H9 (cell line): ENCODE data around the gene OARD1. TPM values are rescaled to one million over a fixed set of nuclear protein-coding genes. Genes with fewer than 3 reads are reported as not detected.

Experiments used
- DNase-seq: peaks from one replicate; pipeline ENCODE4 v3.0.0-alpha.2; 2017
- H2AFZ ChIP-seq: one replicate; pipeline ENCODE4 v1.6.1; 2013; ENCODE audit warnings: mild to moderate bottlenecking, low read length, control low read depth, moderate library complexity
- H2AK5ac ChIP-seq: 2 replicates; pipeline ENCODE4 v1.6.1; 2013; ENCODE audit warnings: low read length, control low read depth, mixed read lengths; ENCODE audit not compliant: insufficient read length
- H2BK120ac ChIP-seq: one replicate; pipeline ENCODE4 v1.6.1; 2013; ENCODE audit warnings: low read depth, mild to moderate bottlenecking, low read length, control low read depth, inconsistent platforms; ENCODE audit not compliant: poor library complexity, severe bottlenecking
- H2BK12ac ChIP-seq: 2 replicates; pipeline ENCODE4 v1.6.1; 2013; ENCODE audit warnings: low read length, control low read depth, mixed read lengths, low read depth; ENCODE audit not compliant: insufficient read length
- H2BK15ac ChIP-seq: 2 replicates; pipeline ENCODE4 v1.6.1; 2013; ENCODE audit warnings: low read depth, low read length, control low read depth
- H2BK20ac ChIP-seq: one replicate; pipeline ENCODE4 v1.6.1; 2013; ENCODE audit warnings: low read depth, mild to moderate bottlenecking, low read length, control low read depth, inconsistent platforms; ENCODE audit not compliant: poor library complexity, severe bottlenecking
- H2BK5ac ChIP-seq: 2 replicates; pipeline ENCODE4 v1.6.1; 2013; ENCODE audit warnings: low read length, control low read depth, mixed read lengths; ENCODE audit not compliant: insufficient read length
- H3K14ac ChIP-seq: 2 replicates; pipeline ENCODE4 v1.6.1; 2013; ENCODE audit warnings: low read length, control low read depth; ENCODE audit not compliant: insufficient read depth
- H3K18ac ChIP-seq: 2 replicates; pipeline ENCODE4 v1.6.1; 2013; ENCODE audit warnings: low read depth, mild to moderate bottlenecking, mixed read lengths, low read length, control low read depth; ENCODE audit not compliant: insufficient read length
- H3K23ac ChIP-seq: 2 replicates; pipeline ENCODE4 v1.6.1; 2013; ENCODE audit warnings: low read length, control low read depth, mixed read lengths, low read depth; ENCODE audit not compliant: insufficient read length
- H3K23me2 ChIP-seq: 2 replicates; pipeline ENCODE4 v1.6.1; 2013; ENCODE audit warnings: low read depth, mild to moderate bottlenecking, mixed read lengths, low read length, control low read depth; ENCODE audit not compliant: insufficient read length, poor library complexity, severe bottlenecking
- H3K27ac ChIP-seq: 2 replicates; pipeline ENCODE4 v1.5.1; 2013; ENCODE audit warnings: low read length, control low read depth, mixed read lengths, low read depth; ENCODE audit not compliant: insufficient read length
- H3K27me3 ChIP-seq: 2 replicates; pipeline ENCODE4 v1.6.1; 2013; ENCODE audit warnings: low read length, control low read depth, inconsistent platforms; ENCODE audit not compliant: insufficient read depth
- H3K4ac ChIP-seq: 2 replicates; pipeline ENCODE4 v1.6.1; 2013; ENCODE audit warnings: low read depth, mild to moderate bottlenecking, control low read depth, inconsistent platforms, low read length, moderate library complexity
- H3K4me1 ChIP-seq: 2 replicates; pipeline ENCODE4 v1.6.1; 2013; ENCODE audit warnings: low read length, control low read depth, inconsistent platforms; ENCODE audit not compliant: insufficient read depth
- H3K4me2 ChIP-seq: 2 replicates; pipeline ENCODE4 v1.6.1; 2013; ENCODE audit warnings: low read length, control low read depth, mixed read lengths; ENCODE audit not compliant: insufficient read length, insufficient read depth
- H3K56ac ChIP-seq: 2 replicates; pipeline ENCODE4 v1.6.1; 2013; ENCODE audit warnings: low read depth, mild to moderate bottlenecking, mixed read lengths, low read length, control low read depth; ENCODE audit not compliant: insufficient read length
- H3K79me1 ChIP-seq: 2 replicates; pipeline ENCODE4 v1.6.1; 2013; ENCODE audit warnings: low read depth, mild to moderate bottlenecking, moderate library complexity, low read length, control low read depth, inconsistent platforms; ENCODE audit not compliant: insufficient read depth, poor library complexity, severe bottlenecking
- H3K79me2 ChIP-seq: 2 replicates; pipeline ENCODE4 v1.6.1; 2013; ENCODE audit warnings: low read length, control low read depth, inconsistent platforms; ENCODE audit not compliant: insufficient read depth
- H3K9ac ChIP-seq: 2 replicates; pipeline ENCODE4 v1.6.1; 2013; ENCODE audit warnings: low read length, control low read depth, mixed read lengths; ENCODE audit not compliant: insufficient read length; ENCODE audit errors: extremely low read depth
- H3K9me3 ChIP-seq: one replicate; pipeline ENCODE4 v1.6.1; 2013; ENCODE audit warnings: low read depth, low read length, inconsistent platforms; ENCODE audit not compliant: control insufficient read depth
- H3T11ph ChIP-seq: one replicate; pipeline ENCODE4 v1.6.1; 2013; ENCODE audit warnings: mild to moderate bottlenecking, low read length, control low read depth, inconsistent platforms
- H4K20me1 ChIP-seq: one replicate; pipeline ENCODE4 v1.6.1; 2013; ENCODE audit not compliant: control insufficient read depth, insufficient read length, insufficient read depth
- H4K5ac ChIP-seq: 2 replicates; pipeline ENCODE4 v1.6.1; 2013; ENCODE audit warnings: low read depth, mild to moderate bottlenecking, mixed read lengths, low read length, control low read depth; ENCODE audit not compliant: insufficient read length
- H4K8ac ChIP-seq: replicated peaks from 2 replicates; pipeline ENCODE4 v1.6.1; 2013; ENCODE audit warnings: low read length, control low read depth, mixed read lengths, low read depth; ENCODE audit not compliant: insufficient read length
- H4K91ac ChIP-seq: 2 replicates; pipeline ENCODE4 v1.6.1; 2013; ENCODE audit warnings: low read depth, mild to moderate bottlenecking, moderate library complexity, mixed read lengths, low read length, control low read depth; ENCODE audit not compliant: insufficient read length
- H3K27ac Mint-ChIP-seq, 3 experiments: 2 replicates in 2 of 3; 3 replicates in 1 of 3; pipeline ENCODE4 v1.8.0; 2020 to 2021; ENCODE audit warnings: mixed read lengths in 3 of 3, mild to moderate bottlenecking in 1 of 3, moderate library complexity in 1 of 3
- H3K27me3 Mint-ChIP-seq: 2 replicates; pipeline ENCODE4 v1.8.0; 2021; ENCODE audit warnings: low read depth, mild to moderate bottlenecking, moderate library complexity, mixed read lengths
- H3K36me3 Mint-ChIP-seq, 3 experiments: 2 replicates in 2 of 3; 3 replicates in 1 of 3; pipeline ENCODE4 v1.8.0; 2020 to 2021; ENCODE audit warnings: low read depth in 3 of 3, mixed read lengths in 3 of 3; ENCODE audit not compliant: insufficient read depth in 1 of 3
- H3K4me1 Mint-ChIP-seq, 2 experiments: 2 replicates each; pipeline ENCODE4 v1.8.0; 2020; ENCODE audit warnings: mixed read lengths in 2 of 2
- H3K4me3 Mint-ChIP-seq, 2 experiments: 2 replicates in 1 of 2; 3 replicates in 1 of 2; pipeline ENCODE4 v1.8.0; 2020 to 2021; ENCODE audit warnings: mild to moderate bottlenecking in 2 of 2, mixed read lengths in 2 of 2, moderate library complexity in 1 of 2
- H3K9me3 Mint-ChIP-seq, 2 experiments: 2 replicates in 1 of 2; 3 replicates in 1 of 2; pipeline ENCODE4 v1.8.0; 2020; ENCODE audit warnings: mild to moderate bottlenecking in 2 of 2, mixed read lengths in 2 of 2, moderate library complexity in 1 of 2
- CTCF ChIP-seq: fragments of 200-600 bp; sonication (generic); conservative IDR thresholded peaks from 3 replicates; pipeline ENCODE4 v1.8.0; 2021; ENCODE audit warnings: antibody characterized with exemption, mild to moderate bottlenecking
- WGBS: extraction: QIAGEN DNeasy Blood & Tissue Kit; methylation state at CpG from one replicate; pipeline ENCODE4 v1.1.7; 2013; ENCODE audit warnings: missing lambda C conversion rate, low lambda C conversion rate, mixed read lengths; ENCODE audit not compliant: insufficient read length; ENCODE audit errors: extremely low coverage; 5-methylcytosine and 5-hydroxymethylcytosine counted together
- total RNA-seq: library from RNA; stranded (reverse); gene quantifications from 2 replicates; pipeline ENCODE4 v1.2.1, GENCODE V29; 2021

Gene OARD1
- total RNA-seq, 1 experiment from 2014 or later, result 36.6 TPM

DNA sequence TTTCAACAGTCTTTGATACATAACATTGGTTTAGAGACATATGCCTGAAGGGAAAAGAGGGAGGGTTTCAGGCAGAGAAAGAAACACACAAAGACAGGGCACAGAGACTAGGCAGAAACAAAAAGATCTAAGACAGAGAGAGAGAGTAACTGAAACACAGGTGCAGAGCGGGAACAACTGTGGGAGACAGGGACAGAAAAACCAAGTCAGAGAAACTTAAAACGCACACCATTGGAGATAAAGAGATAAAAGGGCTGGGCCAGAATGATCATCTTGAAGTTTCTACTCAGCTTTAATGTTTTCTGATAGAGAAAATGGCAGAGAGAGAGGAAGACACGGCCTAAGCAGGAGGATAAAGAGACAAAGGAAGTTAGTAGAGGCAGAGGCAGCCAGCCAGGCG, 44.9 kb downstream of the OARD1 start:
- Mint-ChIP-seq H3K4me3 (peak overlapping the region; percentile 68 to 81), H3K36me3 (0 out of 7 replicates have a peak, but pooled peaks cover 0 to 4% (median 0%) of the 10 kb centered on the region in 3 experiments), H3K4me1 (peaks cover 22% of the 10 kb centered on the region in 2 experiments), H3K27me3 (no peaks in the 10 kb centered on the region), H3K9me3 (no peaks in the 10 kb centered on the region), H3K27ac (peak overlapping the region in 2 of 3 experiments; percentile 1 to 10; a peak in 3 of 7 replicates)
- H4K91ac ChIP-seq, result no peak overlapping the region
- H3K4me2 ChIP-seq, result peak overlapping the region; percentile 61
- H2BK120ac ChIP-seq, result no peak overlapping the region
- H3K79me1 ChIP-seq, result no peaks in the 10 kb centered on the region
- no peak overlapping the region for H2BK5ac ChIP-seq
- H2AFZ ChIP-seq, result no peak overlapping the region
- H2BK20ac ChIP-seq, result no peak overlapping the region
- H2AK5ac ChIP-seq, result no peak overlapping the region
- no peak for DNase-seq
- no peak overlapping the region for H3K27ac ChIP-seq
- no peaks in the 10 kb centered on the region for H4K20me1 ChIP-seq
- no peak overlapping the region for H3K56ac ChIP-seq
- H3K9me3 ChIP-seq, result no peaks in the 10 kb centered on the region
- H3K23ac ChIP-seq, result no peak overlapping the region
- peaks cover 8% of the 10 kb centered on the region for H3K23me2 ChIP-seq
- H2BK12ac ChIP-seq, result no peak overlapping the region
- peak overlapping the region; percentile 77; the same call in 1 of the 2 replicates for H3K14ac ChIP-seq
- peak overlapping the region; percentile 31 for H3K18ac ChIP-seq
- H4K5ac ChIP-seq, result no peak overlapping the region
- no peaks in the 10 kb centered on the region for H3K79me2 ChIP-seq
- no peak for TF ChIP-seq CTCF
- H2BK15ac ChIP-seq, result no peak overlapping the region
- H3K4ac ChIP-seq, result no peak overlapping the region
- H3K27me3 ChIP-seq, result no peaks in the 10 kb centered on the region
- no peak overlapping the region for H3T11ph ChIP-seq
- no peak overlapping the region for H4K8ac ChIP-seq
- WGBS, result no CpG with 5 or more reads among the region's 4 CpGs
- peak overlapping the region; percentile 13 for H3K9ac ChIP-seq
- H3K4me1 ChIP-seq, result peaks cover 8% of the 10 kb centered on the region
